Liver (tissue), 9 donors: ENCODE data around the gene CARD14. TPM values are rescaled to one million over a fixed set of nuclear protein-coding genes. Genes with fewer than 3 reads are reported as not detected.

Experiments used
- DNase-seq: peaks from one replicate; pipeline ENCODE4 v3.0.0-alpha.2; 2017; ENCODE audit warnings: low spot score
- H3K27ac ChIP-seq, 2 donors: one replicate each; pipeline ENCODE4 v1.7.0; 2013; ENCODE audit warnings: inconsistent platforms in 2 of 2, low read length in 2 of 2, control low read depth in 1 of 2, low read depth in 1 of 2, mild to moderate bottlenecking in 1 of 2
- H3K27me3 ChIP-seq, 4 donors: one replicate each; pipeline versions ENCODE4 v1.6.1 to v1.7.0; 2013; ENCODE audit warnings: low read length in 3 of 4, inconsistent platforms in 1 of 4, mild to moderate bottlenecking in 1 of 4, moderate library complexity in 1 of 4; ENCODE audit not compliant: control insufficient read depth in 4 of 4, insufficient read depth in 4 of 4
- H3K36me3 ChIP-seq, 4 donors: one replicate each; pipeline versions ENCODE4 v1.6.1 to v1.7.0; 2013; ENCODE audit warnings: low read length in 3 of 4, mild to moderate bottlenecking in 3 of 4, low read depth in 1 of 4, moderate library complexity in 1 of 4; ENCODE audit not compliant: control insufficient read depth in 4 of 4, insufficient read depth in 3 of 4
- H3K4me1 ChIP-seq, 4 donors: one replicate each; pipeline versions ENCODE4 v1.6.1 to v1.7.0; 2013; ENCODE audit warnings: low read length in 3 of 4, mild to moderate bottlenecking in 3 of 4, moderate library complexity in 1 of 4; ENCODE audit not compliant: control insufficient read depth in 4 of 4, insufficient read depth in 4 of 4
- H3K4me3 ChIP-seq, 3 donors: one replicate each; pipeline versions ENCODE4 v1.6.1 to v1.7.0; 2013; ENCODE audit warnings: low read length in 3 of 3, control low read depth in 1 of 3, low read depth in 1 of 3, mild to moderate bottlenecking in 1 of 3
- H3K9ac ChIP-seq, 2 donors: one replicate each; pipeline ENCODE4 v1.7.0; 2013; ENCODE audit warnings: low read length in 2 of 2, mild to moderate bottlenecking in 2 of 2, moderate library complexity in 2 of 2, control low read depth in 1 of 2, low read depth in 1 of 2
- H3K9me3 ChIP-seq, 4 donors: one replicate each; pipeline versions ENCODE4 v1.6.1 to v1.7.0; 2013; ENCODE audit warnings: low read length in 3 of 4; ENCODE audit not compliant: control insufficient read depth in 4 of 4
- EGR1 ChIP-seq, 2 donors: IDR thresholded peaks; 2 replicates each; pipeline ENCODE4 v1.6.1; 2016 to 2018; ENCODE audit warnings: antibody characterized with exemption in 2 of 2, low read depth in 2 of 2
- FOXA2 ChIP-seq: IDR thresholded peaks from 2 replicates; pipeline ENCODE4 v1.6.1; 2016; ENCODE audit warnings: antibody characterized with exemption
- GABPA ChIP-seq, 2 donors: IDR thresholded peaks in 1 of 2; conservative IDR thresholded peaks in 1 of 2; 2 replicates each; pipeline ENCODE4 v1.6.1; 2016; ENCODE audit warnings: antibody characterized with exemption in 2 of 2, mild to moderate bottlenecking in 1 of 2, moderate library complexity in 1 of 2
- JUND ChIP-seq, 2 donors: IDR thresholded peaks; 2 replicates each; pipeline ENCODE4 v1.6.1; 2016; ENCODE audit warnings: antibody characterized with exemption in 2 of 2
- NR2F2 ChIP-seq: IDR thresholded peaks from 2 replicates; pipeline ENCODE4 v1.6.1; 2016; ENCODE audit warnings: antibody characterized with exemption
- RAD21 ChIP-seq, 2 donors: IDR thresholded peaks; 2 replicates each; pipeline ENCODE4 v1.6.1; 2016; ENCODE audit warnings: antibody characterized with exemption in 2 of 2, mild to moderate bottlenecking in 2 of 2
- RXRA ChIP-seq, 2 donors: IDR thresholded peaks; 2 replicates each; pipeline ENCODE4 v1.6.1; 2017 to 2018; ENCODE audit warnings: antibody characterized with exemption in 2 of 2, mild to moderate bottlenecking in 1 of 2
- TAF1 ChIP-seq: conservative IDR thresholded peaks from 2 replicates; pipeline ENCODE4 v1.6.1; 2016; ENCODE audit warnings: antibody characterized with exemption, mild to moderate bottlenecking
- YY1 ChIP-seq: IDR thresholded peaks from 2 replicates; pipeline ENCODE4 v1.6.1; 2016; ENCODE audit warnings: antibody characterized with exemption, mild to moderate bottlenecking
- WGBS: extraction: QIAGEN DNeasy Blood & Tissue Kit; methylation state at CpG from one replicate; pipeline ENCODE4 v1.1.7; 2013; 5-methylcytosine and 5-hydroxymethylcytosine counted together
- polyA plus RNA-seq, 2 donors: library from polyadenylated mRNA; stranded (reverse) in 1 of 2; unstranded in 1 of 2; fragments of 200-250 nt in 1 of 2; fragments of >200 nt in 1 of 2; fragmentation: Nextera tagmentation in 1 of 2; extraction: Ambion mirVana in 1 of 2; gene quantifications; one replicate each; pipeline versions ENCODE4 v1.2.1 to v1.2.3, GENCODE V29; 2013 to 2015
- total RNA-seq, 2 donors: library from RNA; depleted of rRNA; stranded (reverse); fragments of >200 nt; gene quantifications; one replicate each; pipeline ENCODE4 v1.2.3, GENCODE V29; 2014
- TF ChIP-seq, protein P1 (sequence below): IDR thresholded peaks from 2 replicates; pipeline ENCODE4 v1.6.1; 2016; ENCODE audit warnings: antibody characterized with exemption
- TF ChIP-seq, protein P2 (sequence below): IDR thresholded peaks from 2 replicates; pipeline ENCODE4 v1.6.1; 2016; ENCODE audit warnings: antibody characterized with exemption, mild to moderate bottlenecking
- TF ChIP-seq, protein P3 (sequence below): IDR thresholded peaks from 2 replicates; pipeline ENCODE4 v1.6.1; 2016; ENCODE audit warnings: antibody characterized with exemption
- donor health status: healthy.
- donor health status: healthy.
- donor health status: healthy.
- donor health status: healthy.
- donor health status: healthy.

The CARD14 gene
- total and polyA plus RNA-seq, 4 donors: 0.07 to 0.70 (median 0.29) TPM

DNA sequence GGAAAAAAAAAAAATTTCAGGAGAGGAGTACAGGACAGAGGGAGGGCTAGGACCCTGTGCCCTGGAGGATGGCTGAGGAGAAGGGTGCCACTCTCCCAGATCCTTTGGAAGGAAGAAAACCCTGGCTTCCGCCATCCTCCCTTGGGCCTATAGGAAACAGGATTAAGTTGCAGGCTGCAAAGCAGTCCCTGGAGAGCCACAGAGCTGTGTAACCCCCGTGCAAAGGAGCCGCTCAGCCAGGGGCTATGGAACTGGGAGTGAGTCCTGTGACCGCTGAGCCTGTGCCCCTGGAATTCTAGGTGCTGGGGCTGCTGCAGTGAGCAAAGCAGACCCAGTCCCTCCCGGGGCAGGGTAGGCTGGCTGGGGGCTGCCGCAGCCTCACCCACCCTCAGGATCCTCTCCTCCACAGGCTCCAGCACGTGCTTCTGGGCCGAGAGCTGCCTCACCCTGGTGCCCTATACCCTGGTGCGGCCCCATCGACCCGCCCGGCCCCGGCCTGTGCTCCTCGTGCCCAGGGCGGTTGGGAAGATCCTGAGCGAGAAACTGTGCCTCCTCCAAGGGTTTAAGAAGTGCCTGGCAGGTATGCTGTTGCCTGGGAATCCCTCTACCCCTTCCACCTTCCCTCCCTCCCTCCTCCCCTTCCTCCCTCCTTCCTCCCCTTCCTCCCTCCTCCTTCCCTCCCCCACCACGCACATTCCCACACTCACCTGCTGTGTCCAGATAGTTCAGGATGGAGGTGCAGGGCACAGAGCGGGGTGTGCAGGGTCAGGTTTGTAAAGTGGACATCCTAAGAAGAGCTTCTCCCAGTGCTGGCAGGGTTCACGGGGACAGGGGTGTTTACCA is 35.0 kb downstream of the CARD14 start (continued):
- TF ChIP-seq, protein P1, sequence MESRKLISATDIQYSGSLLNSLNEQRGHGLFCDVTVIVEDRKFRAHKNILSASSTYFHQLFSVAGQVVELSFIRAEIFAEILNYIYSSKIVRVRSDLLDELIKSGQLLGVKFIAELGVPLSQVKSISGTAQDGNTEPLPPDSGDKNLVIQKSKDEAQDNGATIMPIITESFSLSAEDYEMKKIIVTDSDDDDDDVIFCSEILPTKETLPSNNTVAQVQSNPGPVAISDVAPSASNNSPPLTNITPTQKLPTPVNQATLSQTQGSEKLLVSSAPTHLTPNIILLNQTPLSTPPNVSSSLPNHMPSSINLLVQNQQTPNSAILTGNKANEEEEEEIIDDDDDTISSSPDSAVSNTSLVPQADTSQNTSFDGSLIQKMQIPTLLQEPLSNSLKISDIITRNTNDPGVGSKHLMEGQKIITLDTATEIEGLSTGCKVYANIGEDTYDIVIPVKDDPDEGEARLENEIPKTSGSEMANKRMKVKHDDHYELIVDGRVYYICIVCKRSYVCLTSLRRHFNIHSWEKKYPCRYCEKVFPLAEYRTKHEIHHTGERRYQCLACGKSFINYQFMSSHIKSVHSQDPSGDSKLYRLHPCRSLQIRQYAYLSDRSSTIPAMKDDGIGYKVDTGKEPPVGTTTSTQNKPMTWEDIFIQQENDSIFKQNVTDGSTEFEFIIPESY: no peak
- TF ChIP-seq JUND (IDR thresholded peaks at IDR 0.05) (no peak), GABPA (IDR thresholded peaks at IDR 0.05 in 1 of 2, conservative IDR thresholded peaks at IDR 0.05 in 1 of 2) (no peak), YY1 (no peak), NR2F2 (no peak), RXRA (IDR thresholded peaks at IDR 0.05) (no peak)
- TF ChIP-seq, protein P2, sequence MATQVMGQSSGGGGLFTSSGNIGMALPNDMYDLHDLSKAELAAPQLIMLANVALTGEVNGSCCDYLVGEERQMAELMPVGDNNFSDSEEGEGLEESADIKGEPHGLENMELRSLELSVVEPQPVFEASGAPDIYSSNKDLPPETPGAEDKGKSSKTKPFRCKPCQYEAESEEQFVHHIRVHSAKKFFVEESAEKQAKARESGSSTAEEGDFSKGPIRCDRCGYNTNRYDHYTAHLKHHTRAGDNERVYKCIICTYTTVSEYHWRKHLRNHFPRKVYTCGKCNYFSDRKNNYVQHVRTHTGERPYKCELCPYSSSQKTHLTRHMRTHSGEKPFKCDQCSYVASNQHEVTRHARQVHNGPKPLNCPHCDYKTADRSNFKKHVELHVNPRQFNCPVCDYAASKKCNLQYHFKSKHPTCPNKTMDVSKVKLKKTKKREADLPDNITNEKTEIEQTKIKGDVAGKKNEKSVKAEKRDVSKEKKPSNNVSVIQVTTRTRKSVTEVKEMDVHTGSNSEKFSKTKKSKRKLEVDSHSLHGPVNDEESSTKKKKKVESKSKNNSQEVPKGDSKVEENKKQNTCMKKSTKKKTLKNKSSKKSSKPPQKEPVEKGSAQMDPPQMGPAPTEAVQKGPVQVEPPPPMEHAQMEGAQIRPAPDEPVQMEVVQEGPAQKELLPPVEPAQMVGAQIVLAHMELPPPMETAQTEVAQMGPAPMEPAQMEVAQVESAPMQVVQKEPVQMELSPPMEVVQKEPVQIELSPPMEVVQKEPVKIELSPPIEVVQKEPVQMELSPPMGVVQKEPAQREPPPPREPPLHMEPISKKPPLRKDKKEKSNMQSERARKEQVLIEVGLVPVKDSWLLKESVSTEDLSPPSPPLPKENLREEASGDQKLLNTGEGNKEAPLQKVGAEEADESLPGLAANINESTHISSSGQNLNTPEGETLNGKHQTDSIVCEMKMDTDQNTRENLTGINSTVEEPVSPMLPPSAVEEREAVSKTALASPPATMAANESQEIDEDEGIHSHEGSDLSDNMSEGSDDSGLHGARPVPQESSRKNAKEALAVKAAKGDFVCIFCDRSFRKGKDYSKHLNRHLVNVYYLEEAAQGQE: no peak

DNA sequence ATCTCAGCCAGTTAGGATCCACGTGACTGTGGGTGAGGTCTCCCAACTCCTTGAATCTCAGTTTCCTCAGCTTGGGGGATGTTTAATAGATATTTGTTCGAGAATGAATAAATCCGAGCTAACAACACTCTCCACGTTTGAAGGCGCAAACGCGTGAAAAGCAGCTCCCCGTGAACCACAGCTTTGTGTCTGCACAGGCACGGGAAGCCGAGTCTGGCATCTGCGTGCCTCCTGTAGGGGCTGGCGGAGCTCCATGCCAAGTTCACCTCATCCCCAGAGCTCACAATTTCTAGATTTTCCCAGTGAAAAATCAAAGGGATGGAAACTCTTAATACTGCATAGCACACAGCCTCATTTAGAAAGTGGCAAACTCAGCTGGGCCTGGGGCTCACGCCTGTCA is 36.0 kb downstream of the CARD14 start:
- Histone ChIP-seq H3K9me3 (no peaks in the 10 kb centered on the region), H3K36me3 (peaks cover 0 to 20% (median 8%) of the 10 kb centered on the region in 4 donors), H3K9ac (no peak overlapping the region), H3K4me1 (no peaks in the 10 kb centered on the region), H3K4me3 (no peak overlapping the region), H3K27ac (no peak overlapping the region), H3K27me3 (no peaks in the 10 kb centered on the region)
- 95% methylated on average over 13 of the region's 13 CpGs for WGBS
- TF ChIP-seq RAD21 (IDR thresholded peaks at IDR 0.05): no peak
- TF ChIP-seq, protein P3, sequence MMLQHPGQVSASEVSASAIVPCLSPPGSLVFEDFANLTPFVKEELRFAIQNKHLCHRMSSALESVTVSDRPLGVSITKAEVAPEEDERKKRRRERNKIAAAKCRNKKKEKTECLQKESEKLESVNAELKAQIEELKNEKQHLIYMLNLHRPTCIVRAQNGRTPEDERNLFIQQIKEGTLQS: no peak
- TF ChIP-seq GABPA (IDR thresholded peaks at IDR 0.05 in 1 of 2, conservative IDR thresholded peaks at IDR 0.05 in 1 of 2): no peak
- no peak for TF ChIP-seq NR2F2
- no peak for TF ChIP-seq YY1
- TF ChIP-seq, protein P2: no peak
- TF ChIP-seq, protein P1: no peak
- TF ChIP-seq TAF1: no peak
- TF ChIP-seq FOXA2: no peak
- TF ChIP-seq EGR1 (IDR thresholded peaks at IDR 0.05; ENCODE audit: low read depth in 2 of 2): no peak
- no peak for DNase-seq
